K562 (cell line): Measurements from ENCODE around the gene B3GALT5.

Experiments used
- CTCF ChIP-seq, 3 experiments: IDR thresholded peaks in 2 of 3; conservative IDR thresholded peaks in 1 of 3; 2 replicates each; pipeline ENCODE4 v1.5.1; 2011 to 2012; ENCODE audit warnings: low read length in 3 of 3, mild to moderate bottlenecking in 3 of 3, control low read depth in 2 of 3, improper control_type of control experiment in 1 of 3, inconsistent platforms in 1 of 3, low read depth in 1 of 3, mixed read lengths in 1 of 3, moderate library complexity in 1 of 3; ENCODE audit not compliant: insufficient read depth in 2 of 3
- MEIS2 ChIP-seq: fragments of 450-650 bp; IDR thresholded peaks from 2 replicates; pipeline ENCODE4 v1.6.1; 2014; ENCODE audit warnings: mild to moderate bottlenecking; ENCODE audit not compliant: partially characterized antibody
- ZFX ChIP-seq: sonication (generic); formaldehyde crosslinking; IDR thresholded peaks from 2 replicates; pipeline ENCODE4 v1.8.0; 2022; ENCODE audit warnings: mild to moderate bottlenecking, missing genetic modification reagents, moderate library complexity
- ZHX1 ChIP-seq: fragments of 150-350 bp; conservative IDR thresholded peaks from 2 replicates; pipeline ENCODE4 v1.6.1; 2014; ENCODE audit warnings: low read length

GRCh38 chr21:39644062-39644560, 31.4 kb downstream of the B3GALT5 start:
- no peak for TF ChIP-seq ZFX
- TF ChIP-seq CTCF (IDR thresholded peaks at IDR 0.05 in 2 of 3, conservative IDR thresholded peaks at IDR 0.05 in 1 of 3; ENCODE audit: insufficient read depth in 2 of 3, low read depth in 1 of 3, low read length in 3 of 3) = no peak
- no peak for TF ChIP-seq ZHX1
- no peak for TF ChIP-seq MEIS2
